ENCODE measurements around the gene CORO1C. TPM values are rescaled to one million over a fixed set of nuclear protein-coding genes. Genes with fewer than 3 reads are reported as not detected.

CORO1C gene
- total RNA-seq, 1 experiment from 2014 or later: 208 TPM

- POLR2A ChIA-PET (ENCODE audit: low non-redundant PET): no interaction called here
- H3K27me3 ChIP-seq (replicated peaks; ENCODE audit: insufficient read depth, low read depth, low read length, poor library complexity): no peaks in the 10 kb centered on the region
- H3K27ac ChIP-seq (ENCODE audit: low read depth, low read length, poor library complexity, severe bottlenecking): no peak overlapping the region
- BruUV-seq (replicated peaks): no TSS peak
- CTCF ChIA-PET: no interaction called here
- intact Hi-C loops (cut with micrococcal nuclease; ENCODE audit: unreplicated experiment): loop anchor here (5.0 kb wide), 1 partner anchor 97 kb away; the partner anchor contains the start of gene FICD
- H3K9me3 ChIP-seq (ENCODE audit: low read depth, low read length, poor library complexity, severe bottlenecking): no peaks in the 10 kb centered on the region
- H3K4me1 ChIP-seq (ENCODE audit: insufficient read depth, low read length, poor library complexity, severe bottlenecking): peaks cover 11% of the 10 kb centered on the region
- H3K4me3 ChIP-seq (ENCODE audit: low read depth, low read length, poor library complexity, severe bottlenecking): no peak overlapping the region
- H3K36me3 ChIP-seq (ENCODE audit: insufficient read depth, low read length, poor library complexity, severe bottlenecking): no peaks in the 10 kb centered on the region
- TF ChIP-seq CTCF (conservative IDR thresholded peaks at IDR 0.05; ENCODE audit: low read depth, low read length): no peak
- TF ChIP-seq EZH2 (IDR thresholded peaks at IDR 0.05; ENCODE audit: borderline replicate concordance, low read depth, low read length, poor library complexity, severe bottlenecking): no peak
- no peak for DNase-seq (ENCODE audit: low spot score)
Observed at GRCh38 chr12:108614639-108615038, 116.7 kb downstream of the CORO1C start.

- no peak for DNase-seq (ENCODE audit: low spot score)
- H3K4me1 ChIP-seq (ENCODE audit: insufficient read depth, low read length, poor library complexity, severe bottlenecking): peaks cover 15% of the 10 kb centered on the region
- no peaks in the 10 kb centered on the region for H3K9me3 ChIP-seq (ENCODE audit: low read depth, low read length, poor library complexity, severe bottlenecking)
- CTCF ChIA-PET: interaction anchor here (0.5 kb wide), 1 partner anchor 180 kb away, joined by 4 read pairs; no protein-coding TSS in a partner anchor
- intact Hi-C loops (cut with micrococcal nuclease; ENCODE audit: unreplicated experiment): no loop called here
- no peak for TF ChIP-seq EZH2 (IDR thresholded peaks at IDR 0.05; ENCODE audit: borderline replicate concordance, low read depth, low read length, poor library complexity, severe bottlenecking)
- no peak for TF ChIP-seq CTCF (conservative IDR thresholded peaks at IDR 0.05; ENCODE audit: low read depth, low read length)
- BruUV-seq (replicated peaks): no TSS peak
- no peaks in the 10 kb centered on the region for H3K27me3 ChIP-seq (replicated peaks; ENCODE audit: insufficient read depth, low read depth, low read length, poor library complexity)
- no peak overlapping the region for H3K27ac ChIP-seq (ENCODE audit: low read depth, low read length, poor library complexity, severe bottlenecking)
- H3K36me3 ChIP-seq (ENCODE audit: insufficient read depth, low read length, poor library complexity, severe bottlenecking): no peaks in the 10 kb centered on the region
- H3K4me3 ChIP-seq (ENCODE audit: low read depth, low read length, poor library complexity, severe bottlenecking): no peak overlapping the region
- POLR2A ChIA-PET (ENCODE audit: low non-redundant PET): no interaction called here
Observed at GRCh38 chr12:108614041-108614440, 117.3 kb downstream of the CORO1C start.

- peaks cover 15% of the 10 kb centered on the region for H3K4me1 ChIP-seq (ENCODE audit: insufficient read depth, low read length, poor library complexity, severe bottlenecking)
- H3K36me3 ChIP-seq (ENCODE audit: insufficient read depth, low read length, poor library complexity, severe bottlenecking): no peaks in the 10 kb centered on the region
- intact Hi-C loops (cut with micrococcal nuclease; ENCODE audit: unreplicated experiment): loop anchor here (1.0 kb wide), 1 partner anchor 191 kb away; no protein-coding TSS in a partner anchor
- no peaks in the 10 kb centered on the region for H3K9me3 ChIP-seq (ENCODE audit: low read depth, low read length, poor library complexity, severe bottlenecking)
- H3K27me3 ChIP-seq (replicated peaks; ENCODE audit: insufficient read depth, low read depth, low read length, poor library complexity): no peaks in the 10 kb centered on the region
- POLR2A ChIA-PET (ENCODE audit: low non-redundant PET): no interaction called here
- H3K4me3 ChIP-seq (ENCODE audit: low read depth, low read length, poor library complexity, severe bottlenecking): no peak overlapping the region
- no peak for DNase-seq (ENCODE audit: low spot score)
- no peak overlapping the region for H3K27ac ChIP-seq (ENCODE audit: low read depth, low read length, poor library complexity, severe bottlenecking)
- BruUV-seq (replicated peaks): no TSS peak
- CTCF ChIA-PET: interaction anchor here (0.5 kb wide), 1 partner anchor 181 kb away, joined by 4 read pairs; no protein-coding TSS in a partner anchor
- TF ChIP-seq CTCF (conservative IDR thresholded peaks at IDR 0.05; ENCODE audit: low read depth, low read length) (no peak), EZH2 (IDR thresholded peaks at IDR 0.05; ENCODE audit: borderline replicate concordance, low read depth, low read length, poor library complexity, severe bottlenecking) (no peak)
Observed at GRCh38 chr12:108613548-108613947, 117.8 kb downstream of the CORO1C start.
